Neuronal stem cell (in vitro differentiated cells): ENCODE data around the gene RHO.
"Not testable (repeated sequence)": the region's sequence is repeated elsewhere in the genome, so short reads cannot be mapped to it uniquely, and the experiment has no call there.

Experiments used
- DNase-seq: peaks from one replicate; pipeline ENCODE4 v3.0.0-alpha.2; 2013; ENCODE audit warnings: low spot score
- H2AFZ ChIP-seq: one replicate; pipeline ENCODE4 v1.6.1; 2013; ENCODE audit warnings: mild to moderate bottlenecking, low read length, inconsistent platforms
- H2AK5ac ChIP-seq: 2 replicates; pipeline ENCODE4 v1.6.1; 2013; ENCODE audit warnings: low read depth, mild to moderate bottlenecking, inconsistent platforms, low read length, moderate library complexity, mixed read lengths
- H2BK120ac ChIP-seq: 2 replicates; pipeline ENCODE4 v1.6.1; 2013; ENCODE audit warnings: low read depth, mild to moderate bottlenecking, inconsistent platforms, low read length, moderate library complexity, mixed read lengths
- H2BK12ac ChIP-seq: one replicate; pipeline ENCODE4 v1.6.1; 2013; ENCODE audit warnings: low read length, inconsistent platforms
- H2BK15ac ChIP-seq: 2 replicates; pipeline ENCODE4 v1.6.1; 2013; ENCODE audit warnings: mild to moderate bottlenecking, low read length, inconsistent platforms, mixed read lengths
- H2BK5ac ChIP-seq: one replicate; pipeline ENCODE4 v1.6.1; 2013; ENCODE audit warnings: inconsistent platforms, mild to moderate bottlenecking, low read length, moderate library complexity
- H3K14ac ChIP-seq: one replicate; pipeline ENCODE4 v1.6.1; 2013; ENCODE audit warnings: low read length, inconsistent platforms
- H3K18ac ChIP-seq: 2 replicates; pipeline ENCODE4 v1.6.1; 2013; ENCODE audit warnings: low read length, inconsistent platforms
- H3K23ac ChIP-seq: 2 replicates; pipeline ENCODE4 v1.6.1; 2013; ENCODE audit warnings: low read depth, mild to moderate bottlenecking, mixed read lengths, low read length, inconsistent platforms; ENCODE audit not compliant: poor library complexity
- H3K27ac ChIP-seq: replicated peaks from 3 replicates; pipeline ENCODE4 v1.5.1; 2013; ENCODE audit warnings: low read length, inconsistent platforms
- H3K27me3 ChIP-seq, 3 experiments: 2 replicates each; pipeline ENCODE4 v1.6.1; 2013; ENCODE audit warnings: low read length in 3 of 3, mild to moderate bottlenecking in 2 of 3, inconsistent platforms in 1 of 3, low read depth in 1 of 3, mixed read lengths in 1 of 3, moderate library complexity in 1 of 3; ENCODE audit not compliant: control insufficient read depth in 3 of 3, insufficient read depth in 3 of 3
- H3K36me3 ChIP-seq, 2 donors: replicated peaks in 1 of 2; 2 replicates each; pipeline ENCODE4 v1.6.1; 2013; ENCODE audit warnings: low read length in 2 of 2; ENCODE audit not compliant: control insufficient read depth in 2 of 2, insufficient read depth in 2 of 2
- H3K4ac ChIP-seq: 2 replicates; pipeline ENCODE4 v1.6.1; 2013; ENCODE audit warnings: inconsistent platforms, mild to moderate bottlenecking, low read length, moderate library complexity
- H3K4me1 ChIP-seq, 2 donors: 1 replicate in 1 of 2; 2 replicates in 1 of 2; pipeline ENCODE4 v1.6.1; 2013; ENCODE audit warnings: low read length in 2 of 2, low read depth in 1 of 2; ENCODE audit not compliant: control insufficient read depth in 2 of 2, insufficient read depth in 1 of 2
- H3K4me2 ChIP-seq: one replicate; pipeline ENCODE4 v1.6.1; 2013; ENCODE audit warnings: mild to moderate bottlenecking, low read length, inconsistent platforms; ENCODE audit not compliant: insufficient read depth, poor library complexity, severe bottlenecking
- H3K4me3 ChIP-seq, 2 donors: 2 replicates each; pipeline ENCODE4 v1.5.1; 2013; ENCODE audit warnings: low read length in 2 of 2, mild to moderate bottlenecking in 2 of 2, inconsistent platforms in 1 of 2, moderate library complexity in 1 of 2
- H3K79me1 ChIP-seq: one replicate; pipeline ENCODE4 v1.6.1; 2013; ENCODE audit warnings: low read depth, mild to moderate bottlenecking, inconsistent platforms, low read length, moderate library complexity
- H3K9ac ChIP-seq: one replicate; pipeline ENCODE4 v1.6.1; 2013; ENCODE audit warnings: mild to moderate bottlenecking, low read depth, low read length, inconsistent platforms; ENCODE audit not compliant: poor library complexity
- H3K9me3 ChIP-seq, 2 donors: replicated peaks in 1 of 2; 2 replicates each; pipeline versions ENCODE3 to v1.6.1; 2013; ENCODE audit warnings: low read length in 2 of 2, mild to moderate bottlenecking in 2 of 2, inconsistent platforms in 1 of 2, low read depth in 1 of 2, mixed read lengths in 1 of 2, moderate library complexity in 1 of 2; ENCODE audit not compliant: control insufficient read depth in 2 of 2, insufficient read depth in 1 of 2
- H4K8ac ChIP-seq: one replicate; pipeline ENCODE4 v1.6.1; 2013; ENCODE audit warnings: low read depth, mild to moderate bottlenecking, inconsistent platforms, low read length, moderate library complexity
- H4K91ac ChIP-seq: one replicate; pipeline ENCODE4 v1.6.1; 2013; ENCODE audit warnings: low read length, low read depth, mild to moderate bottlenecking, inconsistent platforms; ENCODE audit not compliant: poor library complexity
- WGBS, 2 donors: extraction: QIAGEN DNeasy Blood & Tissue Kit; methylation state at CpG; one replicate each; pipeline ENCODE4 v1.1.7; 2013; ENCODE audit warnings: missing lambda C conversion rate in 2 of 2, mixed read lengths in 1 of 2; ENCODE audit not compliant: insufficient read length in 2 of 2, insufficient replicate concordance in 1 of 2; ENCODE audit errors: extremely low coverage in 2 of 2; 5-methylcytosine and 5-hydroxymethylcytosine counted together

Gene RHO

DNA sequence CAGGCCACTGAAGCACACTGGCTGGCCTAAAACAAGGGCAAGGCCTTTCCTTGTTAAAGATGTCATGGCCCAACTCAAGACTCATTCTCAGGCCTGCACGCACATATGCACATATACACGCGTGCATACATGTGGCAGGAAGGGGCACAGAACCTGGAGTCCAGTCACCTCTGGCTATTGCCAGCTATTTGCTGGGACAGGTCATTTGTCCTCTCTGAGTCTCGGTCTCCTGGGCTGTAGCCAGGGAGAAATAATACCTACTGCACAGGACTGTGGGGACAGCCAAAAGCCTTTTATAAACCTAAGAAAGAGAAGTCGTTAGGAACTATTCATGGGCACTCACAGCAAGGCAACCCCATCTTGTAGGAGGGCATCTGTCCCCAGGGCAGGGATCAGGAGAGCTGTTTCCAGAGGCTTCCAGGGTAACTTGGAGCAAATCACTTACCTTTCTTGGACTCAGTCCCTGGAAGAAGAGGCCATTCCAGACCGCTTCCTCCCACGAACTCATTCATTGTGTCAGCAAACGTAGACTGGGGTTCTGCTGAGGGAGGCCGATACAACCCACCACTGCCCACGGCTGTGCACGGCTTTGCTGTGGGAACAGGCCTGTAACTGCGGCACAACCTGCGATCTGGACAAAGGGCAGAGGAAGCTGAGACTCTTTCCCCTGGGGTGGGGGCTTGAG is 41.1 kb upstream of the RHO start:
- H2BK15ac ChIP-seq = no peak overlapping the region
- H3K79me1 ChIP-seq = no peaks in the 10 kb centered on the region
- no peak overlapping the region for H3K4me2 ChIP-seq
- DNase-seq = no peak
- peak overlapping the region; percentile 9 for H3K18ac ChIP-seq
- no peak overlapping the region for H3K4ac ChIP-seq
- H3K27ac ChIP-seq = peak overlapping the region; percentile 84
- H3K4me1 ChIP-seq = peaks cover 9 to 22% of the 10 kb centered on the region in 2 donors
- H3K27me3 ChIP-seq = no peaks in the 10 kb centered on the region
- peaks cover 5 to 53% of the 10 kb centered on the region in 2 donors for H3K36me3 ChIP-seq
- H3K14ac ChIP-seq = no peak overlapping the region
- H2AK5ac ChIP-seq = no peak overlapping the region
- no peak overlapping the region for H3K9ac ChIP-seq
- H4K8ac ChIP-seq = no peak overlapping the region
- H4K91ac ChIP-seq = no peak overlapping the region
- H2AFZ ChIP-seq = no peak overlapping the region
- H3K9me3 ChIP-seq = no peaks in the 10 kb centered on the region
- no peak overlapping the region for H3K4me3 ChIP-seq
- no CpG with 5 or more reads among the region's 13 CpGs for WGBS, 2 donors
- no peak overlapping the region for H2BK5ac ChIP-seq
- no peak overlapping the region for H3K23ac ChIP-seq
- no peak overlapping the region for H2BK120ac ChIP-seq
- no peak overlapping the region for H2BK12ac ChIP-seq

DNA sequence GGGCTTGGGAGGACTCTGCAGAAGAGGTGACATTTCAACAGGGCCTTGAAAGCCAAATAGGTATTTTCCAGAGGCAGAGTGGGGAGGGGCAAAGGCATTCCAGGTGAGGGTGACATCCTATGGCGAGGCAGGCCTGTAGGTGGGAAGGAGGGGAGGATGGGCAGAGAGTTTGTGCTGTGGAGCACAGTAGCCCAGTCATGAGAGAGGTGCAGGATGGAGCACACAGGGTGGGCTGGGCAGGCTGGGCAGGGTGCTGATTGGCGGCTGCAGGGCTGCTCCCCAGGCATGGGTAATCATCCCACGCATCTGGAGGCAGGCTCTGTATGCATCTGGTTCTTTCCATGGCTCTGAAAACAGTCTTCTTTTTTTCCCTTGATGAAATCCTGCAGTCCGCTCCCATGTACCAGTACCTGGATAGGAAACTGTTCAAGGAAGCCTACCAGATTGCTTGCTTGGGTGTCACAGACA is 40.5 kb upstream of the RHO start:
- not testable (repeated sequence) for DNase-seq, H3K14ac ChIP-seq, H2BK15ac ChIP-seq, H4K91ac ChIP-seq, H3K23ac ChIP-seq, H3K79me1 ChIP-seq, H2AFZ ChIP-seq, H3K27me3 ChIP-seq, H2AK5ac ChIP-seq, H2BK5ac ChIP-seq, H3K9ac ChIP-seq, H3K4ac ChIP-seq, H3K4me3 ChIP-seq, H2BK120ac ChIP-seq, H4K8ac ChIP-seq, H3K18ac ChIP-seq, H3K9me3 ChIP-seq, H2BK12ac ChIP-seq, H3K4me2 ChIP-seq
- H3K4me1 ChIP-seq = peaks cover 9 to 22% of the 10 kb centered on the region in 2 donors
- H3K27ac ChIP-seq = peak overlapping the region; percentile 84
- H3K36me3 ChIP-seq = peaks cover 5 to 54% of the 10 kb centered on the region in 2 donors
- no CpG with 5 or more reads among the region's 4 CpGs for WGBS, 2 donors

DNA sequence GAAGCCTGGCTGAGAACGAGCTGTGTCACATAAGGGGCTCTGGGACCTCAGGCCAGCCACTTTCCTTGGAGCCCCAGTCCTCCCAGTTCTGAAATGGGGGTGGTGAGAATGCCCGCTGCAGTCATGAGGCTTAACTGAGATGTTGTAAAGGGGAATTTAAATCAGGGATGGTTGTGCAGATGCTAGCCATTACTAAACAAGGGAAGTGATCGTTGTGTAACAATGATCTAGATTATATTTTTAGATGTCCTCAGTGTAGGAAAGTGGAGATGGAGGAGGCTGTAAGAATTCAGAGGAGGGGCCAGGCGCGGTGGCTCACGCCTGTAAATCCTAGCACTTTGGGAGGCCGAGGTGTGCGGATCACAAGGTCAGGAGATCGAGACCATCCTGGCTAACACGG is 39.2 kb upstream of the RHO start:
- H3K9ac ChIP-seq, DNase-seq, H3K4me3 ChIP-seq, H2BK5ac ChIP-seq, H2BK12ac ChIP-seq, H4K8ac ChIP-seq, H3K9me3 ChIP-seq, H3K14ac ChIP-seq, H3K79me1 ChIP-seq, H2AFZ ChIP-seq, H2AK5ac ChIP-seq, H2BK120ac ChIP-seq, H3K18ac ChIP-seq, H3K23ac ChIP-seq, H3K4ac ChIP-seq, H3K4me2 ChIP-seq, H3K27me3 ChIP-seq, H3K27ac ChIP-seq, H2BK15ac ChIP-seq, H4K91ac ChIP-seq: not testable (repeated sequence)
- Histone ChIP-seq H3K4me1 (peaks cover 9 to 17% of the 10 kb centered on the region in 2 donors), H3K36me3 (peaks cover 7 to 56% of the 10 kb centered on the region in 2 donors)
- no CpG with 5 or more reads among the region's 10 CpGs for WGBS, 2 donors

DNA sequence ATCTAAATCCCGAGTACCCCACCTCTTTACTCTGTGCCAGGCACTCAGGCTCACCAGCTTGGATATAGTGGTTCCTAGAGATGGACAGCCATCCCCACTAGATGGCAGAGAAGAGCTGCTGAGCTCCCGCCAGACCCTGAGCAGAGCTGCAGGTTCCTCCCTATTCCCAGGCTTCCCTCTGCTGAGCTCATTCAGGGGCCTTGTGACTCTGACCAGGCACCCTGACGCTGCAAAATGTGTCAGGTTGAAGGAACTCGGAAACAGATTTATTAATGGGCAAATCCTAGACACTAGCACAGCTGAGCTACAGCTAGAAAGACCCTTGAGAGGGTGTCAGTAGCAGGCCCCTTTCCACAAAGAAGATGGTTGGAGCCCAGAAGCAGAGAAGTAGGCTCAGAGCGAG is 38.2 kb upstream of the RHO start:
- H2AFZ ChIP-seq = peak overlapping the region; percentile 76
- peak overlapping the region; percentile 76 for H3K18ac ChIP-seq
- no peaks in the 10 kb centered on the region for H3K79me1 ChIP-seq
- H2AK5ac ChIP-seq = no peak overlapping the region
- no peak overlapping the region for H3K4ac ChIP-seq
- no peak overlapping the region for H3K9ac ChIP-seq
- H3K27ac ChIP-seq = no peak overlapping the region
- H3K27me3 ChIP-seq = no peaks in the 10 kb centered on the region
- H3K4me3 ChIP-seq = no peak overlapping the region
- H3K9me3 ChIP-seq = no peaks in the 10 kb centered on the region
- DNase-seq = peak; percentile 54
- H3K23ac ChIP-seq = no peak overlapping the region
- no CpG with 5 or more reads among the region's 5 CpGs for WGBS, 2 donors
- H2BK120ac ChIP-seq = no peak overlapping the region
- H2BK12ac ChIP-seq = peak overlapping the region; percentile 7
- peaks cover 7 to 50% of the 10 kb centered on the region in 2 donors for H3K36me3 ChIP-seq
- H4K91ac ChIP-seq = no peak overlapping the region
- no peak overlapping the region for H3K4me2 ChIP-seq
- H4K8ac ChIP-seq = no peak overlapping the region
- H3K14ac ChIP-seq = no peak overlapping the region
- no peak overlapping the region for H2BK15ac ChIP-seq
- peaks cover 9 to 20% of the 10 kb centered on the region in 2 donors for H3K4me1 ChIP-seq
- H2BK5ac ChIP-seq = no peak overlapping the region
